RWPE2 (cell line): ENCODE results near the gene PTGES2.

Experiments used
- ATAC-seq: fragments of 200-7000 bp; cut with Tn5 transposase; 3 replicates; pipeline ENCODE4 v1.9.1; 2021; ENCODE audit warnings: low read depth
- DNase-seq: peaks from one replicate; pipeline ENCODE4 v3.0.0-alpha.2; 2020; ENCODE audit warnings: low spot score
- H3K27ac ChIP-seq: fragments of 450-650 bp; 2 replicates; pipeline ENCODE4 v1.5.1; 2017; ENCODE audit warnings: mild to moderate bottlenecking; ENCODE audit not compliant: poor library complexity, severe bottlenecking
- H3K27me3 ChIP-seq: fragments of 250-450 bp; sonication (Bioruptor Pico); 2 replicates; pipeline ENCODE4 v1.5.1; 2021; ENCODE audit warnings: mild to moderate bottlenecking, moderate library complexity; ENCODE audit not compliant: insufficient read depth, poor library complexity, severe bottlenecking
- H3K36me3 ChIP-seq: fragments of 250-450 bp; sonication (Bioruptor Pico); 2 replicates; pipeline ENCODE4 v1.5.1; 2020; ENCODE audit warnings: low read depth, mild to moderate bottlenecking, moderate library complexity
- H3K4me1 ChIP-seq: fragments of 250-450 bp; sonication (Bioruptor Pico); 2 replicates; pipeline ENCODE4 v1.5.1; 2021; ENCODE audit warnings: mild to moderate bottlenecking, moderate library complexity; ENCODE audit not compliant: insufficient read depth, poor library complexity, severe bottlenecking
- H3K4me3 ChIP-seq: fragments of 250-450 bp; sonication (Bioruptor Pico); 2 replicates; pipeline ENCODE4 v1.5.1; 2021; ENCODE audit warnings: mild to moderate bottlenecking, moderate library complexity; ENCODE audit not compliant: severe bottlenecking
- H3K9me3 ChIP-seq: fragments of 250-450 bp; sonication (Bioruptor Pico); 2 replicates; pipeline ENCODE4 v1.5.1; 2021; ENCODE audit warnings: mild to moderate bottlenecking, moderate library complexity; ENCODE audit not compliant: severe bottlenecking
- CTCF ChIP-seq: fragments of 450-650 bp; IDR thresholded peaks from one replicate; pipeline ENCODE4 v1.5.1; 2017; ENCODE audit warnings: mild to moderate bottlenecking, moderate library complexity; ENCODE audit not compliant: poor library complexity, severe bottlenecking

Gene PTGES2

GRCh38 chr9:128118971-128119665, 8.4 kb downstream of the PTGES2 start:
- Histone ChIP-seq H3K36me3 (peaks cover 3% of the 10 kb centered on the region; the same call in 1 of the 2 replicates), H3K27ac (no peak overlapping the region), H3K4me3 (no peak overlapping the region), H3K4me1 (no peaks in the 10 kb centered on the region), H3K9me3 (no peaks in the 10 kb centered on the region), H3K27me3 (no peaks in the 10 kb centered on the region)
- DNase-seq = peak; percentile 48
- peak; percentile 4; the same call in 1 of the 3 replicates for ATAC-seq
- no peak for TF ChIP-seq CTCF

GRCh38 chr9:128118472-128118857, 9.1 kb downstream of the PTGES2 start:
- DNase-seq (no peak), ATAC-seq (0 out of 3 replicates have a peak, but pooled peaks have one; percentile 17)
- H3K4me1 ChIP-seq = no peaks in the 10 kb centered on the region
- no peaks in the 10 kb centered on the region for H3K9me3 ChIP-seq
- no peaks in the 10 kb centered on the region for H3K27me3 ChIP-seq
- TF ChIP-seq CTCF = no peak
- no peaks in the 10 kb centered on the region for H3K36me3 ChIP-seq
- H3K27ac ChIP-seq = no peak overlapping the region
- no peak overlapping the region for H3K4me3 ChIP-seq

GRCh38 chr9:128117613-128118471, 9.7 kb downstream of the PTGES2 start:
- no peaks in the 10 kb centered on the region for H3K27me3 ChIP-seq
- ATAC-seq (peak; percentile 61), DNase-seq (peak; percentile 83)
- no peaks in the 10 kb centered on the region for H3K36me3 ChIP-seq
- H3K4me3 ChIP-seq = no peak overlapping the region
- H3K9me3 ChIP-seq = no peaks in the 10 kb centered on the region
- TF ChIP-seq CTCF = peak; percentile 99
- no peak overlapping the region for H3K27ac ChIP-seq
- no peaks in the 10 kb centered on the region for H3K4me1 ChIP-seq

GRCh38 chr9:128116104-128117083, 11.1 kb downstream of the PTGES2 start:
- Histone ChIP-seq H3K27me3 (no peaks in the 10 kb centered on the region), H3K36me3 (no peaks in the 10 kb centered on the region), H3K9me3 (no peaks in the 10 kb centered on the region), H3K27ac (no peak overlapping the region), H3K4me3 (no peak overlapping the region), H3K4me1 (no peaks in the 10 kb centered on the region)
- DNase-seq (peak; percentile 38), ATAC-seq (no peak)
- TF ChIP-seq CTCF = no peak
